ENCODE data around the gene KCMF1. TPM values are rescaled to one million over a fixed set of nuclear protein-coding genes. Genes with fewer than 3 reads are reported as not detected.

Gene KCMF1
- polyA plus RNA-seq, 1 of the 3 experiments (the other 2 are of a cell fraction), result 37.0 TPM

- H3K27ac ChIP-seq (ENCODE audit: low read depth in 2 of 2, low read length in 1 of 2), result no peak overlapping the region
- H3K4me3 ChIP-seq (ENCODE audit: low read depth in 2 of 2, low read length in 1 of 2), result no peak overlapping the region
- H4K20me1 ChIP-seq (ENCODE audit: insufficient read depth), result no peaks in the 10 kb centered on the region
- no peaks in the 10 kb centered on the region for H3F3A ChIP-seq (replicated peaks; ENCODE audit: insufficient read depth)
- no peak overlapping the region for H3K9ac ChIP-seq
- no peaks in the 10 kb centered on the region for H3K9me2 ChIP-seq
- DNase-seq, result no peak
- CTCF ChIA-PET, result interaction anchor here (0.6 to 4.7 kb wide), 6 partner anchors 10 to 222 kb away, joined by 3 to 37 read pairs (median 6); no protein-coding TSS in a partner anchor
- no peak overlapping the region for H2AFZ ChIP-seq (ENCODE audit: low read depth)
- peaks cover 0 to 2% of the 10 kb centered on the region in 2 experiments for H3K36me3 ChIP-seq (replicated peaks in 1 of 2; ENCODE audit: control insufficient read depth in 1 of 2, insufficient read depth in 2 of 2, low read length in 1 of 2)
- H3K4me2 ChIP-seq, result no peak overlapping the region
- TF ChIP-seq, protein P1, sequence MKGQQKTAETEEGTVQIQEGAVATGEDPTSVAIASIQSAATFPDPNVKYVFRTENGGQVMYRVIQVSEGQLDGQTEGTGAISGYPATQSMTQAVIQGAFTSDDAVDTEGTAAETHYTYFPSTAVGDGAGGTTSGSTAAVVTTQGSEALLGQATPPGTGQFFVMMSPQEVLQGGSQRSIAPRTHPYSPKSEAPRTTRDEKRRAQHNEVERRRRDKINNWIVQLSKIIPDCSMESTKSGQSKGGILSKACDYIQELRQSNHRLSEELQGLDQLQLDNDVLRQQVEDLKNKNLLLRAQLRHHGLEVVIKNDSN (IDR thresholded peaks at IDR 0.05; ENCODE audit: borderline replicate concordance, low read depth), result no peak
- TF ChIP-seq TAF1 (IDR thresholded peaks at IDR 0.05; ENCODE audit: borderline replicate concordance, low read depth, low read length), result no peak
- TF ChIP-seq GABPA (IDR thresholded peaks at IDR 0.05; ENCODE audit: low read depth), result no peak
- no peak for TF ChIP-seq EP300 (IDR thresholded peaks at IDR 0.05; ENCODE audit: borderline replicate concordance in 1 of 2, low read depth in 1 of 2, low read length in 1 of 2)
- TF ChIP-seq MEF2A (IDR thresholded peaks at IDR 0.05; ENCODE audit: borderline replicate concordance, low read depth), result no peak
- TF ChIP-seq FOXJ3 (CRISPR knock-in tag; IDR thresholded peaks at IDR 0.05), result no peak
- TF ChIP-seq FOSL2 (IDR thresholded peaks at IDR 0.05; ENCODE audit: borderline replicate concordance, low read depth), result no peak
- TF ChIP-seq NRF1 (IDR thresholded peaks at IDR 0.05; ENCODE audit: low read depth, low read length), result no peak
- no peak for TF ChIP-seq NFIC (IDR thresholded peaks at IDR 0.05; ENCODE audit: borderline replicate concordance)
- no peak for TF ChIP-seq PBX3 (IDR thresholded peaks at IDR 0.05)
- no peak for TF ChIP-seq MAX (IDR thresholded peaks at IDR 0.05; ENCODE audit: low read depth)
- no peak for TF ChIP-seq CTCF (IDR thresholded peaks at IDR 0.05)
- TF ChIP-seq MXI1 (IDR thresholded peaks at IDR 0.05; ENCODE audit: low read depth, low read length), result no peak
- TF ChIP-seq FOXM1 (IDR thresholded peaks at IDR 0.05; ENCODE audit: low read depth), result no peak
- TF ChIP-seq EZH2phosphoT487 (IDR thresholded peaks at IDR 0.05; ENCODE audit: borderline replicate concordance, low read depth), result no peak
- no peak for TF ChIP-seq RFX5 (IDR thresholded peaks at IDR 0.05; ENCODE audit: low read length)
- H3K79me2 ChIP-seq (ENCODE audit: insufficient read depth), result no peaks in the 10 kb centered on the region
- no peaks in the 10 kb centered on the region; the same call in 1 of the 2 replicates for H3K27me3 ChIP-seq (ENCODE audit: insufficient read depth)
- H3K4me1 ChIP-seq (ENCODE audit: control insufficient read depth in 1 of 2, insufficient read depth in 2 of 2, low read depth in 1 of 2, low read length in 1 of 2), result no peaks in the 10 kb centered on the region; a peak in 1 of 4 replicates
- WGBS (ENCODE audit: low lambda C conversion rate), result 80% methylated on average over 5 of the region's 5 CpGs
- no peaks in the 10 kb centered on the region for H3K9me3 ChIP-seq
- POLR2A ChIA-PET, result no interaction called here
These were observed 107.6 kb downstream of the KCMF1 start for GRCh38 chr2:85078536-85078935.
